Fibroblast of villous mesenchyme (primary cell): Measurements from ENCODE around the gene ZCCHC24. TPM values are rescaled to one million over a fixed set of nuclear protein-coding genes. Genes with fewer than 3 reads are reported as not detected.

Source experiments
- DNase-seq: peaks from one replicate; pipeline ENCODE4 v3.0.0-alpha.2; 2010; ENCODE audit warnings: low read depth
- H3K4me3 ChIP-seq: 2 replicates; pipeline ENCODE4 v1.5.1; 2011; ENCODE audit warnings: low read depth, mild to moderate bottlenecking, low read length
- total RNA-seq: library from RNA; depleted of rRNA; stranded (reverse); fragments of >200 nt; gene quantifications from 2 replicates; pipeline ENCODE4 v1.2.3, GENCODE V29; 2012
- TF ChIP-seq, protein P1 (sequence below): IDR thresholded peaks from 2 replicates; pipeline ENCODE4 v1.5.1; 2012; ENCODE audit warnings: low read depth, mild to moderate bottlenecking, low read length; ENCODE audit not compliant: insufficient read depth

The ZCCHC24 gene
- total RNA-seq, 1 donor, result 36.7 TPM

DNA sequence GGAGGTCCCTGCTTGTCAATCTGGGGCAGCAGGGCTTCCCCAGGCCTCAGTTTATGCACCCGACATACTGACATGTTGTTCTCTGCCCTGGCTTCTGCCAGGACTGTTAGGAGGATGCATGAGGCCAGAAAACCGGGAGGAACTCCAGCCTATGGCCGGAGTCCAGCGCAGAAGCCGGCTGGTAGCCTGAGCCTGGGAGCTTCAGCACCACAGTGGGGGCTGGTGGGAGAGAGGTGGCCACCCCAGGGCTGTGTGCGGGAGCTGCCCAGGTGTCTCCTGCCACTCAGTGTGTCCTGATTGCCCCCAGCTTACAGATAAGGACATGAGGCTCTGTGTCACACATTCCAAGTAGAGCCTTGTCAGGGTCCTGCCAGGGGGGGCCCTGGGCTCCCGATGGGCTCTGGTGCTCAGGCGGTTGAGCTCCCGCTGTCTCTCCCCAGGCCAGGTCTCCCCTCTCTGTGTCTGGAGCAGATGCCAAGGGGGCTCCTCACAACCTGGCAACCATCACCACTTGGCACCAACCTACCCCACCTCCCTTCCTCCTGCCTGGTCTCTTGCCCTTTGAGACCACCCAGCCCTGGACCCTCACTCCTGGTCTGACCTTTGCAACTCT, 65.8 kb downstream of the ZCCHC24 start:
- TF ChIP-seq, protein P1, sequence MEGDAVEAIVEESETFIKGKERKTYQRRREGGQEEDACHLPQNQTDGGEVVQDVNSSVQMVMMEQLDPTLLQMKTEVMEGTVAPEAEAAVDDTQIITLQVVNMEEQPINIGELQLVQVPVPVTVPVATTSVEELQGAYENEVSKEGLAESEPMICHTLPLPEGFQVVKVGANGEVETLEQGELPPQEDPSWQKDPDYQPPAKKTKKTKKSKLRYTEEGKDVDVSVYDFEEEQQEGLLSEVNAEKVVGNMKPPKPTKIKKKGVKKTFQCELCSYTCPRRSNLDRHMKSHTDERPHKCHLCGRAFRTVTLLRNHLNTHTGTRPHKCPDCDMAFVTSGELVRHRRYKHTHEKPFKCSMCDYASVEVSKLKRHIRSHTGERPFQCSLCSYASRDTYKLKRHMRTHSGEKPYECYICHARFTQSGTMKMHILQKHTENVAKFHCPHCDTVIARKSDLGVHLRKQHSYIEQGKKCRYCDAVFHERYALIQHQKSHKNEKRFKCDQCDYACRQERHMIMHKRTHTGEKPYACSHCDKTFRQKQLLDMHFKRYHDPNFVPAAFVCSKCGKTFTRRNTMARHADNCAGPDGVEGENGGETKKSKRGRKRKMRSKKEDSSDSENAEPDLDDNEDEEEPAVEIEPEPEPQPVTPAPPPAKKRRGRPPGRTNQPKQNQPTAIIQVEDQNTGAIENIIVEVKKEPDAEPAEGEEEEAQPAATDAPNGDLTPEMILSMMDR, result no peak
- H3K4me3 ChIP-seq, result no peak overlapping the region
- no peak for DNase-seq

DNA sequence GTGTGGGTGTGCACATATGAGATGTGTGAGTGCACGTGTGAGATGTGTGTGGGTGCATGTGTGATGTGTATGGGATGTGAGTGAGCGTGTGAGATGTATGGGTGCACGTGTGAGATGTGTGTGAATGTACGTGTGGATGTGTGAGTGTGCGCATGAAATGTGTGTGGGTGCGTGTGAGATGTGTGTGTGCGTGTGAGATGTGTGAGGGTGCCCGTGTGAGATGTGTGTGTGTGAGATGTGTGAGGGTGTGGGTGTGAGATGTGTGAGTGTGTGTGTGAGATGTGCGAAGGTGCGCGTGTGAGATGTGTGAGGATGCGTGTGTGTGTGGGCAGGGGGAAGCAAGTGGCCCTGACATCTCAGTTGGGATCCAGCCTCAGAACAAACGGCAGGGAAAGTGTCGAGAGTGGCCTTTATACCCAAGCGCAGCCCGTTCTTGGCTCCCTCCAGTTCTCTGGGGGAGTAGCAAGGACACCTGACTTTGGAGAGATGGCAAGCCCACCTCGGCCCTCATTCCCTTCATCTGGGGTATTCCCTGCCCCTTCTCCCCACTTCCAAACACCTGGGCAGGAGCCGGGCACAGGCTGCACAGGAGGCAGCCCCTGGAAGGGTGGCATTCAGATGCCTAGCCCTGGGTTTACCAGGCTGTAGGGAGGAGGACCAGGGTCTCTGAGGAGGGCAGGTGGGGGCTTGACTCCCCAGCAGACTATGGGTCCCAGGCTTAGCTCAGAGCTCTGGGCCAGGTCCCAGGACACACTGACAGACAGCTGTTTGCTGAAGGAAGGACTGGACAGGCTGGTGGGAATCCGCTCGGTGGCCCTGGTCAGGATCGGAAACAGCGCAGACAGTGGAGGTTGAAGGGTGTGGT, 66.5 kb downstream of the ZCCHC24 start:
- H3K4me3 ChIP-seq, result no peak overlapping the region
- TF ChIP-seq, protein P1, result no peak
- no peak for DNase-seq

DNA sequence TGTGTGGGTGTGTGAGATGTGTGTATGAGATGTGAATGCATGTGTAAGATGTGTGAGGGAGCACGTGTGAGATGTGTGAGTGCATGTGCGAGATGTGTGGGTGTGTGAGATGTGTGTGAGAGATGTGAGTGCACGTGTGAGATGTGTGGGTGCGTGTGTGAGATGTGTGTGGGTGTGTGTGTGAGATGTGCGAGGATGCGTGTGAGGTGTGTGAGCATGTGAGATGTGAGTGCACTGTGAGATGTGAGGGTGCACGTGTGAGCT, 67.1 kb downstream of the ZCCHC24 start:
- TF ChIP-seq, protein P1, result no peak
- DNase-seq, result no peak
- H3K4me3 ChIP-seq, result no peak overlapping the region

DNA sequence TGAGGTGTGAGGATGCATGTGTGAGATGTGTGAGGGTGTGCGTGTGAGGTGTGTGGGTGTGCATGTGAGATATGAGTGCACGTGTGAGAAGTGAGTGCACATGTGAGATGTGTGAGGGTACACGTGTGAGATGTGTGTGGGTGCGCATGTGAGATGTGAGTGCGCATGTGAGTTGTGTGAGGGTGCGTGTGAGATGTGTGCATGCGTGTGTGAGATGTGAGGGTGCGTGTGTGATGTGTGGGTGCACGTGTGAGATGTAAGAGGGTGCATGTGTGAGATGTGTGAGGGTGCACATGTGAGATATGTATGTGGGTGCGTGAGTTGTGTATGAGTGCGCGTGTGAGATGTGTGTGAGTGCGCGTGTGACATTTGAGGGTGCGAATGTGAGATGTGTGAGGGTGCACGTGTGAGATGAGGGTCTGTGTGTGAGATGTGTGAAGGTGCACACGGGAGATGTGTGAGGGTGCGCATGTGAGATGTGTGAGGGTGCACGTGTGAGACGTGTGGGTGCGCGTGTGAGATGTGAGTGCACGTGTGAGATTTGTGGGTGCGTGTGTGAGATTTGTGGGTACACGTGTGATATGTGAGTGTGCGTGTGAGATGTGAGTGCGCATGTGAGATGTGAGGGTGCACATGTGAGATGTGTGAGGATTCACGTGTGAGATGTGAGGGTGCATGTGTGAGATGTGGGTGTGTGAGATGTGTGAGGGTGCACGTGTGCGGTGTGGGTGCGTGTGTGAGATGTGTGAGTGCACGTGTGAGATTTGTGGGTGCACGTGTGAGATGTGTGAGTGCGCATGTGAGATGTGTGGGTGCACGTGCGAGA, 67.7 kb downstream of the ZCCHC24 start:
- TF ChIP-seq, protein P1, result no peak
- H3K4me3 ChIP-seq, result no peak overlapping the region
- no peak for DNase-seq

DNA sequence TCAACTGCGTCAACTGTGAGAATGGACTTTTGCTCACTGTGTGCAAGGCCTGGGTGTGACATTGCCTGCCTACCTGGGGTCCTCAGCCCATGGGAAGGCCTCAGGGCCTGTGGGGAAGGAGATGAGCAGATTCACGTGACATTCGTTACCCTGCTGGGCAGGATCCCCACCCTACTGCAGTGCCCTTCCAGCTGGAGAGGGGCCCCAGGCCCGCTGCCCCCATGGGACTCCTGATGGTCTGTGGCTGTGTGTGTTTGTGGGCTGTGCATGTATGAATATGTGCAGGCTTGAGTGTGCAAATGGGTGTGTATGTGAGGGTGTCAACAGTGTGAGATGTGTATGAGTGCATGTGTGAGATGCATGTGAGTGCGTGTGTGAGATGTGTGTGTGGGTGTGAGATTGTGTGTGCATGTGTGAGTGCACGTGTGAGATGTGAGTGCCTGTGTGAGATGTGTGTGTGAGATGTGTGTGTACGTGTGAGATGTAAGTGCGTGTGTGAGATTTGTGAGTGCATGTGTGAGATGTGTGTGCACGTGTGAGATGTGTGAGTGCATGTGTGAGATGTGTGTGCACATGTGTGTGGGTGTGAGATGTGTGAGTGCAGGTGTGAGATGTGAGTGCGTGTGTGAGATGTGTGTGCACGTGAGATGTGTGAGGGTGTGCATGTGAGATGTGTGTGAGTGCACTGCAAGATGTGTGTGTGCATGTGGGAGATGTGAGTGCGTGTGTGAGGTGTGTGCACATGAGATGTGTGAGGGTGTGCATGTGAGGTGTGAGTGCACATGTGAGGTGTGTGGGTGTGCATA, 68.5 kb downstream of the ZCCHC24 start:
- H3K4me3 ChIP-seq, result no peak overlapping the region
- TF ChIP-seq, protein P1, result no peak
- no peak for DNase-seq

DNA sequence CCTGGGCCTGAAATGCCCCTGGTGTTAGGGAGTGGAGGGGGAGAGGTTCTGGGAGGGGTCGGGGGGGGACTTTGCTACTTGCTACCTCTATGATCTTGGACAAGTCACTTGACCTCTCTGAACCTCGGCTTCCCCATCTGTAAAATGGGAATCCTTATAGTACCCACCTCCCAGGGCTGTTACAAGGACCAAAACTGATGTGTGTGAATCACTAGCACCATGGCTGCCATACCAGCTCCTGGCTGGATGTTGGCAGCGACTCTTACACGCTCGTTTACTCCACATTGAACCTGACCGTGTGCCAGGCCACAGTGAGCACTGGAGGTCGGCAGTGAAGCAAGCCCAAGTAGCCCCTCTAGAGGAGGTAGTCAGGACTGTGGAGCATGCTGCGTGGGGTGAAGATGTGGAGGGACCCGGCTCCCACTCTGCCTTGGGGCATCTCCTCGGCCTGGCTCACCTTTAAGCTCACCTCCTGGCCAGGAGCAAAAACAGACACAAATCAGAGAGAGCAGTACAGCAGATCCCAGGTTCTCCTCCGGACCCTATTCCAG, 69.3 kb downstream of the ZCCHC24 start:
- H3K4me3 ChIP-seq, result no peak overlapping the region
- DNase-seq, result no peak
- TF ChIP-seq, protein P1, result no peak
